ENCODE measurements around the gene MEF2C. TPM values are rescaled to one million over a fixed set of nuclear protein-coding genes. Genes with fewer than 3 reads are reported as not detected.

Gene MEF2C
- total and polyA plus RNA-seq, 11 donors, result 15.5 to 98.5 (median 56.2) TPM

GRCh38 chr5:88839238-88839637, 43.7 kb downstream of the MEF2C start:
- no peak for TF ChIP-seq CTCF (IDR thresholded peaks at IDR 0.05)
- TF ChIP-seq POLR2A (IDR thresholded peaks at IDR 0.05), result no peak
- DNase-seq (no peak), ATAC-seq (no peak)
- no peaks in the 10 kb centered on the region for H3K27me3 ChIP-seq
- intact Hi-C loops (cut with DNase I), result loop anchor here in 4 of 10 donors (5.0 to 10.0 kb wide), 4 partner anchors 38 to 104 kb away; partner anchors contain the start of gene MEF2C (in 2 of the 4)
- peaks cover 0 to 4% (median 0%) of the 10 kb centered on the region in 9 donors for H3K36me3 ChIP-seq
- no peaks in the 10 kb centered on the region for H3K9me3 ChIP-seq
- 82 to 89% (median 84%) methylated on average over 4 of the region's 4 CpGs for WGBS, 4 donors
- H3K27ac ChIP-seq, result peak overlapping the region in 3 of 12 donors; percentile 10 to 24 (median 15)
- H3K4me3 ChIP-seq, result no peak overlapping the region
- H3K4me1 ChIP-seq, result peaks cover 8 to 86% (median 43%) of the 10 kb centered on the region in 12 donors

GRCh38 chr5:88838500-88838899, 44.5 kb downstream of the MEF2C start:
- Histone ChIP-seq H3K9me3 (no peaks in the 10 kb centered on the region), H3K36me3 (peaks cover 0 to 4% (median 0%) of the 10 kb centered on the region in 9 donors), H3K27me3 (no peaks in the 10 kb centered on the region), H3K4me3 (no peak overlapping the region), H3K4me1 (peaks cover 8 to 90% (median 49%) of the 10 kb centered on the region in 12 donors), H3K27ac (peak overlapping the region in 6 of 12 donors; percentile 6 to 93 (median 22))
- 45 to 75% (median 57%) methylated on average over 1 of the region's 1 CpG for WGBS, 4 donors
- no peak for TF ChIP-seq CTCF (IDR thresholded peaks at IDR 0.05)
- no peak for TF ChIP-seq POLR2A (IDR thresholded peaks at IDR 0.05)
- intact Hi-C loops (cut with DNase I), result loop anchor here in 4 of 10 donors (5.0 to 10.0 kb wide), 4 partner anchors 39 to 104 kb away; partner anchors contain the start of gene MEF2C (in 2 of the 4)
- ATAC-seq (no peak), DNase-seq (no peak)

- 95 to 100% (median 97%) methylated on average over 1 of the region's 1 CpG for WGBS, 4 donors
- Histone ChIP-seq H3K4me1 (peaks cover 8 to 90% (median 53%) of the 10 kb centered on the region in 12 donors), H3K36me3 (peaks cover 0 to 4% (median 0%) of the 10 kb centered on the region in 9 donors), H3K27me3 (no peaks in the 10 kb centered on the region), H3K4me3 (no peak overlapping the region), H3K9me3 (no peaks in the 10 kb centered on the region), H3K27ac (peak overlapping the region in 6 of 12 donors; percentile 3 to 93 (median 88))
- ATAC-seq (no peak), DNase-seq (no peak)
- intact Hi-C loops (cut with DNase I), result loop anchor here in 4 of 10 donors (5.0 to 10.0 kb wide), 4 partner anchors 39 to 103 kb away; partner anchors contain the start of gene MEF2C (in 2 of the 4)
- TF ChIP-seq CTCF (IDR thresholded peaks at IDR 0.05), result no peak
- TF ChIP-seq POLR2A (IDR thresholded peaks at IDR 0.05), result no peak
Observed at GRCh38 chr5:88837817-88838216, 45.2 kb downstream of the MEF2C start.

GRCh38 chr5:88837222-88837621, 45.8 kb downstream of the MEF2C start:
- DNase-seq (no peak), ATAC-seq (no peak)
- Histone ChIP-seq H3K4me3 (peak overlapping the region in 1 of 12 donors; percentile 33), H3K9me3 (no peaks in the 10 kb centered on the region), H3K27me3 (no peaks in the 10 kb centered on the region), H3K4me1 (peaks cover 8 to 90% (median 57%) of the 10 kb centered on the region in 12 donors), H3K27ac (peak overlapping the region; percentile 66 to 93 (median 86)), H3K36me3 (peaks cover 0 to 4% (median 0%) of the 10 kb centered on the region in 9 donors)
- WGBS, 4 donors, result 92 to 96% (median 95%) methylated on average over 4 of the region's 4 CpGs
- TF ChIP-seq POLR2A (IDR thresholded peaks at IDR 0.05) (no peak), CTCF (IDR thresholded peaks at IDR 0.05) (no peak)
- intact Hi-C loops (cut with DNase I), result loop anchor here in 4 of 10 donors (5.0 to 10.0 kb wide), 4 partner anchors 40 to 102 kb away; partner anchors contain the start of gene MEF2C (in 2 of the 4)
